KMS-11 (cell line): ENCODE results near the gene SLC22A31.

ENCODE experiments used
- H2AFZ ChIP-seq: fragments of 200-600 bp; sonication (generic); 2 replicates; pipeline ENCODE4 v1.6.1; 2016; ENCODE audit warnings: antibody characterized with exemption, mixed run types, low read depth
- H3K27ac ChIP-seq: fragments of 200-600 bp; sonication (generic); 2 replicates; pipeline ENCODE4 v1.6.1; 2016; ENCODE audit warnings: mild to moderate bottlenecking, mixed run types
- H3K27me3 ChIP-seq: fragments of 200-600 bp; sonication (generic); 2 replicates; pipeline ENCODE4 v1.6.1; 2017; ENCODE audit warnings: mild to moderate bottlenecking, low read depth, mixed run types, moderate library complexity; ENCODE audit not compliant: insufficient read depth
- H3K36me3 ChIP-seq: fragments of 200-600 bp; sonication (generic); 2 replicates; pipeline ENCODE4 v1.6.1; 2017; ENCODE audit warnings: mild to moderate bottlenecking, mixed run types; ENCODE audit not compliant: insufficient read depth
- H3K4me1 ChIP-seq: fragments of 200-600 bp; sonication (generic); 2 replicates; pipeline ENCODE4 v1.6.1; 2016; ENCODE audit warnings: mild to moderate bottlenecking, low read depth, mixed run types; ENCODE audit not compliant: poor library complexity, severe bottlenecking
- H3K4me2 ChIP-seq: fragments of 200-600 bp; sonication (generic); 2 replicates; pipeline ENCODE4 v1.7.0; 2016; ENCODE audit warnings: mild to moderate bottlenecking, mixed run types
- H3K4me3 ChIP-seq: fragments of 200-600 bp; sonication (generic); IDR thresholded peaks from 2 replicates; pipeline ENCODE4 v1.6.1; 2017; ENCODE audit warnings: low read depth, low read length, mixed read lengths; ENCODE audit not compliant: insufficient read depth
- H3K79me2 ChIP-seq: fragments of 200-600 bp; sonication (generic); 2 replicates; pipeline ENCODE4 v1.6.1; 2016; ENCODE audit warnings: low read depth, mixed run types; ENCODE audit not compliant: insufficient read depth
- H3K9ac ChIP-seq: fragments of 200-600 bp; sonication (generic); 2 replicates; pipeline ENCODE4 v1.6.1; 2016; ENCODE audit warnings: mild to moderate bottlenecking, mixed run types
- H4K20me1 ChIP-seq: fragments of 200-600 bp; sonication (generic); 2 replicates; pipeline ENCODE4 v1.6.1; 2016; ENCODE audit warnings: mild to moderate bottlenecking, mixed run types; ENCODE audit not compliant: insufficient read depth
- CTCF ChIP-seq: fragments of 200-600 bp; sonication (generic); conservative IDR thresholded peaks from 2 replicates; pipeline ENCODE4 v1.6.1; 2017; ENCODE audit warnings: low read depth, mild to moderate bottlenecking, antibody characterized with exemption, low read length, moderate library complexity, mixed read lengths

The SLC22A31 gene

GRCh38 chr16:89241187-89242007 lies 41.1 kb upstream of the SLC22A31 start:
- H3K4me3 ChIP-seq, result no peak overlapping the region
- H4K20me1 ChIP-seq, result no peaks in the 10 kb centered on the region
- H2AFZ ChIP-seq, result peak overlapping the region; percentile 67
- peak overlapping the region; percentile 69 for H3K4me2 ChIP-seq
- peaks cover 4% of the 10 kb centered on the region; the same call in 1 of the 2 replicates for H3K79me2 ChIP-seq
- H3K4me1 ChIP-seq, result no peaks in the 10 kb centered on the region
- peak overlapping the region; percentile 72 for H3K27ac ChIP-seq
- H3K36me3 ChIP-seq, result no peaks in the 10 kb centered on the region
- no peak for TF ChIP-seq CTCF
- peak overlapping the region; percentile 68 for H3K9ac ChIP-seq
- H3K27me3 ChIP-seq, result no peaks in the 10 kb centered on the region

- Histone ChIP-seq H3K4me1 (no peaks in the 10 kb centered on the region), H2AFZ (no peak overlapping the region), H3K36me3 (no peaks in the 10 kb centered on the region), H3K27me3 (no peaks in the 10 kb centered on the region), H3K4me2 (no peak overlapping the region), H3K9ac (no peak overlapping the region), H3K4me3 (no peak overlapping the region), H3K79me2 (peaks cover 4% of the 10 kb centered on the region; the same call in 1 of the 2 replicates), H4K20me1 (no peaks in the 10 kb centered on the region), H3K27ac (no peak overlapping the region)
- TF ChIP-seq CTCF, result no peak
Measured at GRCh38 chr16:89237733-89238132, 37.4 kb upstream of the SLC22A31 start.

DNA sequence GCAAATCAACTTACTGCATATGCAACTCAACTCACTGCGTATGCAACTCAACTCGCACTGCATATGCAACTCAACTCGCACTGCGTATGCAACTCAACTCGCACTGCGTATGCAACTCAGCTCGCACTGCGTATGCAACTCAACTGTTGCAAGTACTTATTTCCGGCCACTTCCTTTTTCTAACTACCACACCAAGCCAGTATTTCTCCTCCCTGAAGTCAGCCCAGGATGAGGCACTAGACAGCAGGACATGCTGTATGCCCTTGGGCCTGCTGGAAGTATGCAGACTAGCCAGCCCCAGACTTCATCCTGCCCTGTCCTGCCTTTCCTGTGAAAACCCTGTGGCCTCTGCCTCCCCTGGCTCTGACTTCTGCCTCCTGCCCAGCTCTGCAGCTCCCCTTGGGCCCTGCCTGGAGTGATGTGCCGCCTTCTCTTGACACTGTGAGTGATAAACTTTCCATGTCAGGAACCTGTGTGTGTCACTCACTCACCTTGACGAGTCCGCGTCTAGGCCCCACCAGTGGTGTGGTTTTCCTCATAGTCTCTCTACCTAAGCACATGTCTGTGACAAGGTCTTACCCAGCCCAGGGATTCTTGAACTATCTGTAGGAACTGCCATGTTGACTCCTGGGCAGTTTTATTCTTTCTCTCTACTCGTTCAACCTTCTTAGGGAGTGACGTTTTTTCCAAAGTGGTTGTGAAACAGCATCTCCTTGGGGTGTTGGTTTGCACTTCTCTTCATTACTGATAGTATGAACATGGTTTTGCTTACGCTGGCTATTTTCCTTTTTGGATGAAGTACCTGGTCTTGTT lies 33.5 kb upstream of the SLC22A31 start:
- no peak for TF ChIP-seq CTCF
- H3K36me3 ChIP-seq, result no peaks in the 10 kb centered on the region
- no peak overlapping the region for H3K4me3 ChIP-seq
- no peaks in the 10 kb centered on the region for H3K4me1 ChIP-seq
- H4K20me1 ChIP-seq, result no peaks in the 10 kb centered on the region
- H3K79me2 ChIP-seq, result no peaks in the 10 kb centered on the region
- H3K9ac ChIP-seq, result no peak overlapping the region
- H2AFZ ChIP-seq, result no peak overlapping the region
- no peak overlapping the region for H3K27ac ChIP-seq
- no peaks in the 10 kb centered on the region for H3K27me3 ChIP-seq
- H3K4me2 ChIP-seq, result no peak overlapping the region

DNA sequence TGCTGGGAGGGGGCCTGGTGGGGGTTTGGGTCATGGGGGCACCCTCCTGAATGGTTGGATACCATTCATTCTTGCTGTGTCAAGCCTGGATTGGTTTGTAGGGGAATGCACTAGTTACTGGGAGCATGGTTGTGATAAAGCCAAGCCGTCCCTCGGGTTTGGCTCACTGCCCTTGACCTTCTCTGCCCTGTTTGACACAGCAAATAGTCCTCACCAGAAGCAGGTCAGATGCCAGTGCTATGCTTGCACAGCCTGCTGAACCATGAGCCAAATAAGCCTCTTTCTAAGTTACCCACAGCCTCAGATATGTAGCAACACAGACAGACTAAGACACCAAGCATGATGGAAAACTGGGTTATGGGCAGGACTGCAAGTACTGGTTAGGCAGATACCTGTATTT lies 31.8 kb upstream of the SLC22A31 start:
- H3K27me3 ChIP-seq, result no peaks in the 10 kb centered on the region
- no peaks in the 10 kb centered on the region for H4K20me1 ChIP-seq
- no peaks in the 10 kb centered on the region for H3K4me1 ChIP-seq
- TF ChIP-seq CTCF, result no peak
- no peak overlapping the region for H3K4me3 ChIP-seq
- no peak overlapping the region for H3K4me2 ChIP-seq
- no peak overlapping the region for H2AFZ ChIP-seq
- no peaks in the 10 kb centered on the region for H3K79me2 ChIP-seq
- no peak overlapping the region for H3K27ac ChIP-seq
- peaks cover 3% of the 10 kb centered on the region; the same call in 1 of the 2 replicates for H3K36me3 ChIP-seq
- no peak overlapping the region for H3K9ac ChIP-seq
